ENCODE measurements around the gene KLF16.

DNA sequence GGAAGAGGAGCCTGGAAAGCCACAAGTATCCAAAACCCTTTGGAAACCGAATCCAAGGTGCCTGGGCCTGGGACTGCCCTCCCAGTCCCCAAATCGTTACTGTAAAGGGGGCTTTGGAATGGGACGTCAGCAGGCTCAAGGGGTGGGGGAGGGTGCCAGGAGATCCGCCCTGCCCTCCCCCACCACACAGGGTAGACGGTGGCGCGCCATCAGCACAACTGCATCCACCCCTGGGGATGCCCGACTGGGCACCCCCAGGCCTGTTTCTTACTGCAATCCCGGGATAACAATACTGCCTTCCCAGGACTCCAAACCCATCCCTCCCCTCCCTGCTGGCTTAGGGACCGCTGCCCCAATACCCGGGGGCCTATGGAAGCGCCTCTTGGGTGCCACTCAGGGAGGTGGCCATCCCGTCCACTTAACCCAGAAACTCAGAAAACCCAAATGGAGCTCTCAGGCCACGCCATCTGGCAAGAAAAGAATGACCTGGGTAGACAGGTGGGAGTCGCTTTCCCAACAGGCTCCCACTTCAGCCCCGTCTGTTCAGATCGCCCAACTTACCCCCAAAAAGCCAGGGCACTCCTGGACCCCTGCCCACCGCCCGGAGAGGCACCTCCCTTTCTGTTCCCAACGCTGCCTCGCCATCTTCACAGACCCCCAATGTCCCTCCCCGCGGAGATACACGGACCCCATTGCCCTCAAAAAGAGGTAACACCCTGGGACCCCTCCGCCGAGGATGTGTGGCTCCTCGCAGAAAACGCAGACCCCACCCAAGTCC, 2.4 kb downstream of the KLF16 start:
- TF ChIP-seq, protein P1, sequence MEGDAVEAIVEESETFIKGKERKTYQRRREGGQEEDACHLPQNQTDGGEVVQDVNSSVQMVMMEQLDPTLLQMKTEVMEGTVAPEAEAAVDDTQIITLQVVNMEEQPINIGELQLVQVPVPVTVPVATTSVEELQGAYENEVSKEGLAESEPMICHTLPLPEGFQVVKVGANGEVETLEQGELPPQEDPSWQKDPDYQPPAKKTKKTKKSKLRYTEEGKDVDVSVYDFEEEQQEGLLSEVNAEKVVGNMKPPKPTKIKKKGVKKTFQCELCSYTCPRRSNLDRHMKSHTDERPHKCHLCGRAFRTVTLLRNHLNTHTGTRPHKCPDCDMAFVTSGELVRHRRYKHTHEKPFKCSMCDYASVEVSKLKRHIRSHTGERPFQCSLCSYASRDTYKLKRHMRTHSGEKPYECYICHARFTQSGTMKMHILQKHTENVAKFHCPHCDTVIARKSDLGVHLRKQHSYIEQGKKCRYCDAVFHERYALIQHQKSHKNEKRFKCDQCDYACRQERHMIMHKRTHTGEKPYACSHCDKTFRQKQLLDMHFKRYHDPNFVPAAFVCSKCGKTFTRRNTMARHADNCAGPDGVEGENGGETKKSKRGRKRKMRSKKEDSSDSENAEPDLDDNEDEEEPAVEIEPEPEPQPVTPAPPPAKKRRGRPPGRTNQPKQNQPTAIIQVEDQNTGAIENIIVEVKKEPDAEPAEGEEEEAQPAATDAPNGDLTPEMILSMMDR (IDR thresholded peaks at IDR 0.05; ENCODE audit: insufficient read depth, low read depth, low read length) = no peak
- TF ChIP-seq EZH2 (IDR thresholded peaks at IDR 0.05; ENCODE audit: insufficient read depth, low read length) = no peak
